ENCODE data around the gene COMMD4.

DNA sequence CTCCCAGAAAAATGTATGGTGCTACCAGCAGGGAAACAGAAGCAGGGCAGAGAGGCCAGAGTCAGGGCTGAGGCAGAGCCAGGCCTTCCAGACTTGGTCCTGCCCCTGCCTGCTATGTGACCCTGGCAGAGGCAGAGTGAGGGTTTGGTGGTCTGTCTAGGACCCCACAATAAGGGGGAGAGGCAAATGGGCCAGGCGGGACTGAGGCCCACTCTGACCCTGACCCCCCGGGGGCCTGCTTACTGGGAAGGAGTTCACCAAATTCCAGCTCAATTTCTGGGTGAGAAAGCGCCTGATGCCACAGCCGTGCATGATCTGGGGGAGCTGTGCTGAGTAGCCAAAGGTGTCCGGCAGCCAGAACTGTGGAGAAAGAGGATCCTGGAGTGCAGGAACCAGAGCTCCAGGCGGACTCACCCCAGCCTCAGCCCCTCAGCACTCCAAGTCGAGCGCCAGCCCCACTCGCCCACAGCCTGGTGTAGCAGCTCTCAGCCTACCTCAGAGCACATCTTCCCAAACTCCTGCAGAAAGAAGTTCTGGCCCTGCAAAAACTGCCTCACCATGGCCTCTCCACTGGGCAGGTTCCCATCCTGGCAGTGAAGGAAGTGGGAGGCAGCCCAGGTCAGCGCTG, 25.6 kb downstream of the COMMD4 start:
- TF ChIP-seq, protein P1, sequence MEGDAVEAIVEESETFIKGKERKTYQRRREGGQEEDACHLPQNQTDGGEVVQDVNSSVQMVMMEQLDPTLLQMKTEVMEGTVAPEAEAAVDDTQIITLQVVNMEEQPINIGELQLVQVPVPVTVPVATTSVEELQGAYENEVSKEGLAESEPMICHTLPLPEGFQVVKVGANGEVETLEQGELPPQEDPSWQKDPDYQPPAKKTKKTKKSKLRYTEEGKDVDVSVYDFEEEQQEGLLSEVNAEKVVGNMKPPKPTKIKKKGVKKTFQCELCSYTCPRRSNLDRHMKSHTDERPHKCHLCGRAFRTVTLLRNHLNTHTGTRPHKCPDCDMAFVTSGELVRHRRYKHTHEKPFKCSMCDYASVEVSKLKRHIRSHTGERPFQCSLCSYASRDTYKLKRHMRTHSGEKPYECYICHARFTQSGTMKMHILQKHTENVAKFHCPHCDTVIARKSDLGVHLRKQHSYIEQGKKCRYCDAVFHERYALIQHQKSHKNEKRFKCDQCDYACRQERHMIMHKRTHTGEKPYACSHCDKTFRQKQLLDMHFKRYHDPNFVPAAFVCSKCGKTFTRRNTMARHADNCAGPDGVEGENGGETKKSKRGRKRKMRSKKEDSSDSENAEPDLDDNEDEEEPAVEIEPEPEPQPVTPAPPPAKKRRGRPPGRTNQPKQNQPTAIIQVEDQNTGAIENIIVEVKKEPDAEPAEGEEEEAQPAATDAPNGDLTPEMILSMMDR (IDR thresholded peaks at IDR 0.05), result no peak
- no peak for TF ChIP-seq POLR2A (IDR thresholded peaks at IDR 0.05)
